Kidney (tissue), 14 donors: ENCODE results near the gene LSM12. TPM values are rescaled to one million over a fixed set of nuclear protein-coding genes. Genes with fewer than 3 reads are reported as not detected.
A peak's percentile ranks its signal among the peaks of the same experiment; 100 is the strongest.

ENCODE experiments used
- DNase-seq, 5 donors: peaks; one replicate each; pipeline ENCODE4 v3.0.0-alpha.2; 2013 to 2020
- FAIRE-seq: peaks from 2 replicates; lab custom pipeline; 2012; peaks lifted over from hg19 to GRCh38; lab: Jason Lieb, UNC
- H3K27ac ChIP-seq, 2 donors: one replicate each; pipeline ENCODE4 v1.7.0; 2013; ENCODE audit warnings: low read depth in 2 of 2, low read length in 2 of 2, inconsistent platforms in 1 of 2
- H3K27me3 ChIP-seq: one replicate; pipeline ENCODE4 v1.7.1; 2013; ENCODE audit warnings: low read length, inconsistent platforms; ENCODE audit not compliant: control insufficient read depth, insufficient read depth
- H3K36me3 ChIP-seq, 3 donors: one replicate each; pipeline versions ENCODE4 v1.7.0 to v1.7.1; 2013; ENCODE audit warnings: low read length in 3 of 3, control low read depth in 1 of 3, inconsistent platforms in 1 of 3; ENCODE audit not compliant: insufficient read depth in 3 of 3, control insufficient read depth in 2 of 3
- H3K4me1 ChIP-seq, 3 donors: one replicate each; pipeline versions ENCODE4 v1.7.0 to v1.7.1; 2013; ENCODE audit warnings: low read length in 3 of 3, inconsistent platforms in 1 of 3, low read depth in 1 of 3; ENCODE audit not compliant: control insufficient read depth in 2 of 3, insufficient read depth in 2 of 3
- H3K4me3 ChIP-seq, 3 donors: one replicate each; pipeline versions ENCODE4 v1.7.0 to v1.8.1; 2013; ENCODE audit warnings: low read length in 3 of 3, control low read depth in 1 of 3, inconsistent platforms in 1 of 3
- H3K9ac ChIP-seq, 3 donors: one replicate each; pipeline versions ENCODE4 v1.7.0 to v1.7.1; 2013; ENCODE audit warnings: low read length in 3 of 3, control low read depth in 1 of 3, inconsistent platforms in 1 of 3
- H3K9me3 ChIP-seq, 3 donors: one replicate each; pipeline versions ENCODE4 v1.7.0 to v1.7.1; 2013; ENCODE audit warnings: low read length in 3 of 3, control low read depth in 1 of 3, inconsistent platforms in 1 of 3; ENCODE audit not compliant: control insufficient read depth in 2 of 3, insufficient read depth in 1 of 3
- CTCF ChIP-seq: IDR thresholded peaks from 3 replicates; pipeline ENCODE4 v1.5.1; 2012; ENCODE audit warnings: mild to moderate bottlenecking, moderate library complexity, borderline replicate concordance; ENCODE audit not compliant: insufficient read depth; ENCODE audit errors: extremely low read depth
- intact Hi-C: fragments of 100-400 bp; cut with DNase I; formaldehyde crosslinking; loops from one replicate; pipeline ENCODE4 v1.11.1; 2022
- polyA plus RNA-seq: library from polyadenylated mRNA; stranded (reverse); fragments of 350-450 nt; fragmentation: Illumina TruSeq; extraction: RNeasy Lipid Tissue Mini Kit (QIAGEN cat#74804); gene quantifications from one replicate; pipeline ENCODE4 v1.2.3, GENCODE V29; 2014; ENCODE audit warnings: low read depth, low replicate concordance; ENCODE audit not compliant: insufficient read depth
- total RNA-seq: library from RNA; stranded (reverse); fragmentation: NEBNext Ultra II Directional; extraction: Animal tissue kit (Norgen Biotek cat#: 25700); gene quantifications from one replicate; pipeline ENCODE4 v1.2.1, GENCODE V29; 2021
- donor health status: control.
- donor health status: control.
- donor health status: control.
- donor health status: control.
- donor health status: control.
- donor health status: DM: yes; HTN: yes; CAD: no.
- donor health status: Normal renal cell carcinoma (clear cell type).

The LSM12 gene
- total and polyA plus RNA-seq, 2 donors from 2014 or later = 29.0 to 47.6 TPM

GRCh38 chr17:44074911-44075285 is 8.4 kb upstream of the LSM12 start:
- Histone ChIP-seq H3K4me3 (no peak overlapping the region), H3K9me3 (no peaks in the 10 kb centered on the region), H3K9ac (no peak overlapping the region), H3K27ac (no peak overlapping the region), H3K4me1 (peaks cover 2 to 12% (median 9%) of the 10 kb centered on the region in 3 donors), H3K36me3 (peaks cover 0 to 34% (median 9%) of the 10 kb centered on the region in 3 donors), H3K27me3 (no peaks in the 10 kb centered on the region)
- DNase-seq = peak in 1 of 5 donors; percentile 22
- FAIRE-seq = no peak
- no peak for TF ChIP-seq CTCF
- intact Hi-C loops = no loop called here

- Histone ChIP-seq H3K9me3 (no peaks in the 10 kb centered on the region), H3K4me1 (peaks cover 2 to 13% (median 9%) of the 10 kb centered on the region in 3 donors), H3K4me3 (no peak overlapping the region), H3K27ac (no peak overlapping the region), H3K27me3 (no peaks in the 10 kb centered on the region), H3K36me3 (peaks cover 0 to 33% (median 9%) of the 10 kb centered on the region in 3 donors), H3K9ac (no peak overlapping the region)
- peak in 1 of 5 donors; percentile 60 for DNase-seq
- FAIRE-seq = no peak
- TF ChIP-seq CTCF = no peak
- intact Hi-C loops = no loop called here
These were observed 7.9 kb upstream of the LSM12 start for GRCh38 chr17:44074231-44074910.

- FAIRE-seq = no peak
- intact Hi-C loops = no loop called here
These were observed 5.3 kb upstream of the LSM12 start for GRCh38 chr17:44071772-44072171.

More at GRCh38 chr17:44071772-44072171, 5.3 kb upstream of the LSM12 start:
- peaks cover 2 to 13% (median 9%) of the 10 kb centered on the region in 3 donors for H3K4me1 ChIP-seq
- no peak for TF ChIP-seq CTCF
- H3K4me3 ChIP-seq = peak overlapping the region; percentile 35 to 93 (median 80)
- no peaks in the 10 kb centered on the region for H3K9me3 ChIP-seq
- peaks cover 0 to 14% (median 3%) of the 10 kb centered on the region in 3 donors for H3K36me3 ChIP-seq
- peak overlapping the region; percentile 17 to 86 (median 75) for H3K9ac ChIP-seq
- no peaks in the 10 kb centered on the region for H3K27me3 ChIP-seq
- DNase-seq = peak in 1 of 5 donors; percentile 40
- no peak overlapping the region for H3K27ac ChIP-seq
